ENCODE results near the gene IL21R. TPM values are rescaled to one million over a fixed set of nuclear protein-coding genes. Genes with fewer than 3 reads are reported as not detected.

The IL21R gene
- total and polyA plus RNA-seq, 2 donors (not counting 3 experiments of a cell fraction or from before 2014, with no cell fraction given), result 0.03 TPM; not detected in 1

DNA sequence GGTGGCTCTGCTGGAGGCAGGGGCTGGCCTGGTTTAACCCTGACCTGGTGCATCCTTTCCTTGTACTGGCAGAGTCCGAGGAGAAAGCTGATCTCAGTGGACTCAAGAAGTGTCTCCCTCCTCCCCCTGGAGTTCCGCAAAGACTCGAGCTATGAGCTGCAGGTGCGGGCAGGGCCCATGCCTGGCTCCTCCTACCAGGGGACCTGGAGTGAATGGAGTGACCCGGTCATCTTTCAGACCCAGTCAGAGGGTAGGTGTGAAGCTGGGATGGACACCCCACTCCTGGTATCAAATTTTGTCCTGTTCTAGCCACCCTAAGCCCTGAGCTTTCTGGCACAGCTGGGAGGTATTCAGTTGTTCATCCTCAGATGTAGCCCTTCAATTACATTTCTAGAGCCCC lies 42.5 kb downstream of the IL21R start:
- dilution Hi-C loops (cut with MboI; ENCODE audit: extremely low pct_ligation_motif_present, low sequenced_read_pairs) (no loop called here), intact Hi-C loops (cut with micrococcal nuclease) (no loop called here)
- Histone ChIP-seq H3K4me1 (ENCODE audit: control insufficient read depth, extremely low read depth, insufficient read depth, low read length) (peaks cover under 1% of the 10 kb centered on the region), H4K20me1 (replicated peaks; ENCODE audit: control insufficient read depth, extremely low read depth, insufficient read depth, low read length) (no peaks in the 10 kb centered on the region), H3K36me3 (ENCODE audit: control insufficient read depth in 2 of 2, extremely low read depth in 1 of 2, insufficient read depth in 2 of 2, low read length in 2 of 2) (no peaks in the 10 kb centered on the region), H3K9me3 (replicated peaks; ENCODE audit: control insufficient read depth, insufficient read depth, low read length) (no peaks in the 10 kb centered on the region), H3K4me3 (replicated peaks in 1 of 3; ENCODE audit: insufficient read depth in 1 of 3, low read depth in 1 of 3, low read length in 3 of 3) (no peak overlapping the region), H3K27ac (ENCODE audit: insufficient read depth, low read depth, low read length) (no peak overlapping the region), H3K9me1 (replicated peaks; ENCODE audit: control insufficient read depth, extremely low read depth, insufficient read depth, low read length) (no peaks in the 10 kb centered on the region), H3K79me2 (ENCODE audit: control insufficient read depth, insufficient read depth, low read length) (no peaks in the 10 kb centered on the region), H3K4me2 (ENCODE audit: insufficient read depth, low read length) (no peak overlapping the region), H2AFZ (ENCODE audit: low read depth, low read length) (no peak overlapping the region), H3K27me3 (ENCODE audit: control insufficient read depth in 2 of 2, insufficient read depth in 2 of 2, low read length in 2 of 2) (no peaks in the 10 kb centered on the region), H3K9ac (replicated peaks; ENCODE audit: extremely low read depth, insufficient read depth, low read length) (no peak overlapping the region)
- FAIRE-seq (no peak), DNase-seq (ENCODE audit: low read depth, low spot score) (no peak)
- no peak for TF ChIP-seq FOS (IDR thresholded peaks at IDR 0.05; ENCODE audit: borderline replicate concordance, insufficient read depth, low read length)
- TF ChIP-seq POLR2AphosphoS5 (IDR thresholded peaks at IDR 0.05; ENCODE audit: insufficient read depth, low read depth, low read length), result no peak
- TF ChIP-seq, protein P1, sequence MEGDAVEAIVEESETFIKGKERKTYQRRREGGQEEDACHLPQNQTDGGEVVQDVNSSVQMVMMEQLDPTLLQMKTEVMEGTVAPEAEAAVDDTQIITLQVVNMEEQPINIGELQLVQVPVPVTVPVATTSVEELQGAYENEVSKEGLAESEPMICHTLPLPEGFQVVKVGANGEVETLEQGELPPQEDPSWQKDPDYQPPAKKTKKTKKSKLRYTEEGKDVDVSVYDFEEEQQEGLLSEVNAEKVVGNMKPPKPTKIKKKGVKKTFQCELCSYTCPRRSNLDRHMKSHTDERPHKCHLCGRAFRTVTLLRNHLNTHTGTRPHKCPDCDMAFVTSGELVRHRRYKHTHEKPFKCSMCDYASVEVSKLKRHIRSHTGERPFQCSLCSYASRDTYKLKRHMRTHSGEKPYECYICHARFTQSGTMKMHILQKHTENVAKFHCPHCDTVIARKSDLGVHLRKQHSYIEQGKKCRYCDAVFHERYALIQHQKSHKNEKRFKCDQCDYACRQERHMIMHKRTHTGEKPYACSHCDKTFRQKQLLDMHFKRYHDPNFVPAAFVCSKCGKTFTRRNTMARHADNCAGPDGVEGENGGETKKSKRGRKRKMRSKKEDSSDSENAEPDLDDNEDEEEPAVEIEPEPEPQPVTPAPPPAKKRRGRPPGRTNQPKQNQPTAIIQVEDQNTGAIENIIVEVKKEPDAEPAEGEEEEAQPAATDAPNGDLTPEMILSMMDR (IDR thresholded peaks at IDR 0.05; ENCODE audit: extremely low read depth in 1 of 2, insufficient read depth in 1 of 2, low read depth in 1 of 2, low read length in 2 of 2), result no peak
- no peak for TF ChIP-seq JUN (IDR thresholded peaks at IDR 0.05; ENCODE audit: borderline replicate concordance, insufficient read depth, insufficient read length, low read depth)
- no peak for TF ChIP-seq POLR2A (IDR thresholded peaks at IDR 0.05; ENCODE audit: low read depth, low read length)
- TF ChIP-seq, protein P2, sequence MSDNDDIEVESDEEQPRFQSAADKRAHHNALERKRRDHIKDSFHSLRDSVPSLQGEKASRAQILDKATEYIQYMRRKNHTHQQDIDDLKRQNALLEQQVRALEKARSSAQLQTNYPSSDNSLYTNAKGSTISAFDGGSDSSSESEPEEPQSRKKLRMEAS (IDR thresholded peaks at IDR 0.05; ENCODE audit: insufficient read depth, insufficient read length), result no peak
- no peak for TF ChIP-seq EZH2 (IDR thresholded peaks at IDR 0.05; ENCODE audit: borderline replicate concordance, low read depth, low read length, severe bottlenecking)
- no peak for TF ChIP-seq GATA2 (IDR thresholded peaks at IDR 0.05; ENCODE audit: insufficient read depth, insufficient read length, low read depth, low read length)
- no peak for TF ChIP-seq MYC (IDR thresholded peaks at IDR 0.05; ENCODE audit: low read depth, low read length)
- POLR2A ChIA-PET, result no interaction called here
- CTCF ChIA-PET, result no interaction called here
- BruUV-seq (replicated peaks), result no TSS peak
